Endodermal cell (in vitro differentiated cells): Measurements from ENCODE around the gene PTPMT1. TPM values are rescaled to one million over a fixed set of nuclear protein-coding genes. Genes with fewer than 3 reads are reported as not detected.
"Not testable (repeated sequence)": the region's sequence is repeated elsewhere in the genome, so short reads cannot be mapped to it uniquely, and the experiment has no call there.

Experiments used
- DNase-seq: peaks from one replicate; pipeline ENCODE4 v3.0.0-alpha.2; 2017
- H3K27ac ChIP-seq: 2 replicates; pipeline ENCODE4 v1.5.1; 2013; ENCODE audit warnings: mild to moderate bottlenecking, low read depth, low read length, moderate library complexity
- H3K27me3 ChIP-seq: 2 replicates; pipeline ENCODE4 v1.6.1; 2013; ENCODE audit warnings: mild to moderate bottlenecking, low read length, moderate library complexity; ENCODE audit not compliant: insufficient read depth, control insufficient read depth, poor library complexity, severe bottlenecking
- H3K36me3 ChIP-seq: 2 replicates; pipeline ENCODE4 v1.7.0; 2013; ENCODE audit warnings: mild to moderate bottlenecking, low read length, moderate library complexity; ENCODE audit not compliant: control insufficient read depth, insufficient read depth
- H3K4me1 ChIP-seq: one replicate; pipeline ENCODE4 v1.7.0; 2013; ENCODE audit warnings: low read length; ENCODE audit not compliant: control insufficient read depth, insufficient read depth
- H3K4me3 ChIP-seq: 2 replicates; pipeline ENCODE4 v1.5.1; 2013; ENCODE audit warnings: mild to moderate bottlenecking, low read length, moderate library complexity
- H3K9ac ChIP-seq: 2 replicates; pipeline ENCODE4 v1.6.1; 2013; ENCODE audit warnings: mild to moderate bottlenecking, low read length, moderate library complexity; ENCODE audit not compliant: poor library complexity, severe bottlenecking; ENCODE audit errors: extremely low read depth
- H3K9me3 ChIP-seq: 2 replicates; pipeline ENCODE4 v1.6.1; 2013; ENCODE audit warnings: mild to moderate bottlenecking, low read length, moderate library complexity; ENCODE audit not compliant: control insufficient read depth
- H3K27ac Mint-ChIP-seq: 2 replicates; pipeline ENCODE4 v1.8.0; 2020; ENCODE audit warnings: mixed read lengths
- H3K27me3 Mint-ChIP-seq: 2 replicates; pipeline ENCODE4 v1.8.0; 2021; ENCODE audit warnings: mild to moderate bottlenecking, mixed read lengths; ENCODE audit not compliant: insufficient read depth
- H3K36me3 Mint-ChIP-seq: 2 replicates; pipeline ENCODE4 v1.8.0; 2020; ENCODE audit warnings: low read depth, mixed read lengths
- H3K4me1 Mint-ChIP-seq: 2 replicates; pipeline ENCODE4 v1.8.0; 2020; ENCODE audit warnings: mixed read lengths
- H3K4me3 Mint-ChIP-seq: 2 replicates; pipeline ENCODE4 v1.8.0; 2020; ENCODE audit warnings: mild to moderate bottlenecking, moderate library complexity, mixed read lengths
- H3K9me3 Mint-ChIP-seq: 2 replicates; pipeline ENCODE4 v1.8.0; 2020; ENCODE audit warnings: mild to moderate bottlenecking, mixed read lengths
- CTCF ChIP-seq: fragments of 200-600 bp; sonication (generic); conservative IDR thresholded peaks from 2 replicates; pipeline ENCODE4 v1.5.0; 2021; ENCODE audit warnings: antibody characterized with exemption, mild to moderate bottlenecking
- WGBS, 2 experiments: methylation state at CpG; one replicate each; pipeline versions ENCODE4 v1.1.5 to v1.1.7; 2013; ENCODE audit warnings: missing lambda C conversion rate in 2 of 2, mixed read lengths in 1 of 2; ENCODE audit not compliant: insufficient coverage in 1 of 2, insufficient read length in 1 of 2; 5-methylcytosine and 5-hydroxymethylcytosine counted together
- total RNA-seq, 2 donors: library from RNA; stranded (reverse); fragmentation: NEBNext Ultra II Directional in 1 of 2; extraction: Animal tissue kit (Norgen Biotek cat#: 25700) in 1 of 2; gene quantifications; 2 replicates in 1 of 2; 3 replicates in 1 of 2; pipeline ENCODE4 v1.2.1, GENCODE V29; 2021

The PTPMT1 gene
- total RNA-seq, 2 donors from 2014 or later, result 55.8 to 65.0 TPM

GRCh38 chr11:47539681-47540039 is 25.7 kb upstream of the PTPMT1 start:
- peaks cover 35% of the 10 kb centered on the region for H3K36me3 Mint-ChIP-seq
- H3K4me1 Mint-ChIP-seq, result peaks cover 12% of the 10 kb centered on the region
- no peaks in the 10 kb centered on the region for H3K9me3 ChIP-seq
- DNase-seq, result no peak
- H3K9ac ChIP-seq, result no peak overlapping the region
- H3K36me3 ChIP-seq, result peaks cover 40% of the 10 kb centered on the region
- no peaks in the 10 kb centered on the region for H3K4me1 ChIP-seq
- no peaks in the 10 kb centered on the region for H3K27me3 ChIP-seq
- no peak overlapping the region for H3K27ac ChIP-seq
- H3K27me3 Mint-ChIP-seq, result no peaks in the 10 kb centered on the region
- no peak overlapping the region for H3K27ac Mint-ChIP-seq
- no peak overlapping the region for H3K4me3 ChIP-seq
- WGBS, 2 experiments, result 81 to 100% methylated on average over 2 of the region's 2 CpGs
- H3K9me3 Mint-ChIP-seq, result no peaks in the 10 kb centered on the region
- no peak overlapping the region for H3K4me3 Mint-ChIP-seq
- no peak for TF ChIP-seq CTCF

GRCh38 chr11:47541070-47541469 is 24.3 kb upstream of the PTPMT1 start:
- H3K9ac ChIP-seq, result no peak overlapping the region
- Mint-ChIP-seq H3K9me3 (no peaks in the 10 kb centered on the region), H3K27me3 (no peaks in the 10 kb centered on the region), H3K4me1 (peaks cover 10% of the 10 kb centered on the region), H3K27ac (peak overlapping the region; percentile 11), H3K4me3 (no peak overlapping the region), H3K36me3 (peaks cover 27% of the 10 kb centered on the region)
- H3K27me3 ChIP-seq, result no peaks in the 10 kb centered on the region
- no peak for TF ChIP-seq CTCF
- no peaks in the 10 kb centered on the region for H3K4me1 ChIP-seq
- DNase-seq, result no peak
- 97 to 100% methylated on average over 1 to 2 of the region's 2 CpGs for WGBS, 2 experiments
- H3K4me3 ChIP-seq, result no peak overlapping the region
- no peaks in the 10 kb centered on the region for H3K9me3 ChIP-seq
- peaks cover 28% of the 10 kb centered on the region for H3K36me3 ChIP-seq
- no peak overlapping the region for H3K27ac ChIP-seq

- H3K9me3 ChIP-seq, result no peaks in the 10 kb centered on the region
- H3K27ac Mint-ChIP-seq, result no peak overlapping the region
- peaks cover 43% of the 10 kb centered on the region for H3K36me3 ChIP-seq
- peaks cover 2% of the 10 kb centered on the region for H3K4me1 Mint-ChIP-seq
- no peak overlapping the region for H3K9ac ChIP-seq
- H3K27me3 ChIP-seq, result no peaks in the 10 kb centered on the region
- H3K36me3 Mint-ChIP-seq, result peaks cover 22% of the 10 kb centered on the region
- DNase-seq, result no peak
- no peak for TF ChIP-seq CTCF
- no peaks in the 10 kb centered on the region for H3K4me1 ChIP-seq
- no peak overlapping the region for H3K4me3 Mint-ChIP-seq
- no peak overlapping the region for H3K4me3 ChIP-seq
- no peaks in the 10 kb centered on the region for H3K9me3 Mint-ChIP-seq
- no peaks in the 10 kb centered on the region for H3K27me3 Mint-ChIP-seq
- H3K27ac ChIP-seq, result no peak overlapping the region
- whole genome bisulfite sequencing, 2 experiments, result 85 to 99% methylated on average over 3 to 6 of the region's 6 CpGs
Observed at GRCh38 chr11:47545298-47545697, 20.1 kb upstream of the PTPMT1 start.

- not testable (repeated sequence) for DNase-seq, H3K9me3 ChIP-seq, H3K4me1 ChIP-seq, H3K9ac ChIP-seq, H3K27me3 ChIP-seq, H3K4me1 Mint-ChIP-seq, H3K27ac Mint-ChIP-seq, H3K4me3 ChIP-seq, H3K4me3 Mint-ChIP-seq, H3K27me3 Mint-ChIP-seq, H3K27ac ChIP-seq, H3K9me3 Mint-ChIP-seq
- peaks cover 19% of the 10 kb centered on the region for H3K36me3 Mint-ChIP-seq
- peaks cover 47% of the 10 kb centered on the region for H3K36me3 ChIP-seq
- WGBS, 2 experiments, result 98 to 100% methylated on average over 4 to 7 of the region's 7 CpGs
Observed at GRCh38 chr11:47546274-47546673, 19.1 kb upstream of the PTPMT1 start.
